Karpas-422 (cell line): ENCODE measurements around the gene SOX1. TPM values are rescaled to one million over a fixed set of nuclear protein-coding genes. Genes with fewer than 3 reads are reported as not detected.
A peak's percentile ranks its signal among the peaks of the same experiment; 100 is the strongest.

Source experiments
- DNase-seq: peaks from one replicate; pipeline ENCODE4 v3.0.0-alpha.2; 2015
- H2AFZ ChIP-seq: fragments of 200-600 bp; sonication (generic); 2 replicates; pipeline ENCODE4 v1.6.1; 2014; ENCODE audit warnings: antibody characterized with exemption, low read length, mixed read lengths
- H3K27ac ChIP-seq: fragments of 200-600 bp; sonication (generic); 2 replicates; pipeline ENCODE4 v1.5.1; 2014; ENCODE audit warnings: mild to moderate bottlenecking, low read length, moderate library complexity
- H3K27me3 ChIP-seq: fragments of 200-600 bp; sonication (generic); 2 replicates; pipeline ENCODE4 v1.6.1; 2014; ENCODE audit warnings: low read length, mixed read lengths
- H3K36me3 ChIP-seq: fragments of 200-600 bp; sonication (generic); 2 replicates; pipeline ENCODE4 v1.6.1; 2014; ENCODE audit warnings: low read length, mixed read lengths; ENCODE audit not compliant: insufficient read depth
- H3K4me1 ChIP-seq: fragments of 200-600 bp; sonication (generic); 2 replicates; pipeline ENCODE4 v1.6.1; 2014; ENCODE audit warnings: mild to moderate bottlenecking, low read length, mixed read lengths
- H3K4me2 ChIP-seq: fragments of 200-600 bp; sonication (generic); 2 replicates; pipeline ENCODE4 v1.6.1; 2014; ENCODE audit warnings: low read length, low read depth, mild to moderate bottlenecking; ENCODE audit not compliant: poor library complexity, severe bottlenecking
- H3K4me3 ChIP-seq: fragments of 200-600 bp; sonication (generic); 2 replicates; pipeline ENCODE4 v1.5.1; 2014; ENCODE audit warnings: mild to moderate bottlenecking, antibody characterized with exemption, low read length, mixed read lengths
- H3K79me2 ChIP-seq: fragments of 200-600 bp; sonication (generic); 2 replicates; pipeline ENCODE4 v1.6.1; 2014; ENCODE audit warnings: mild to moderate bottlenecking, low read length, mixed read lengths
- H3K9ac ChIP-seq: fragments of 200-600 bp; sonication (generic); 2 replicates; pipeline ENCODE4 v1.6.0; 2014; ENCODE audit warnings: low read length
- H3K9me2 ChIP-seq: fragments of 200-600 bp; sonication (generic), shearing (Covaris generic); replicated peaks from 2 replicates; pipeline ENCODE4 v1.6.0; 2014; ENCODE audit warnings: mild to moderate bottlenecking, low read length, moderate library complexity; ENCODE audit not compliant: insufficient read depth
- H3K9me3 ChIP-seq: fragments of 300-700, 200-600 bp; sonication (generic); 2 replicates; pipeline ENCODE4 v1.6.1; 2014; ENCODE audit warnings: low read length, mixed read lengths
- H4K20me1 ChIP-seq: fragments of 200-600 bp; sonication (generic); 2 replicates; pipeline ENCODE4 v1.6.1; 2014; ENCODE audit warnings: mild to moderate bottlenecking, antibody characterized with exemption, low read length, low read depth; ENCODE audit not compliant: insufficient read depth
- total RNA-seq: library from RNA; depleted of rRNA; stranded (reverse); fragments of >200 nt; shearing (Covaris generic); gene quantifications from 2 replicates; pipeline ENCODE4 v1.2.3, GENCODE V29; 2014; ENCODE audit warnings: low replicate concordance

SOX1 gene
- total RNA-seq, 1 experiment from 2014 or later: not detected

- H3K9ac ChIP-seq: no peak overlapping the region
Observed at GRCh38 chr13:112095354-112095753, 28.4 kb downstream of the SOX1 start.

GRCh38 chr13:112096959-112097358 is 30.0 kb downstream of the SOX1 start:
- no peaks in the 10 kb centered on the region for H3K36me3 ChIP-seq
- no peak overlapping the region for H3K9ac ChIP-seq
- no peaks in the 10 kb centered on the region for H3K9me3 ChIP-seq
- no peak overlapping the region for H3K4me2 ChIP-seq
- H2AFZ ChIP-seq: no peak overlapping the region
- H3K4me1 ChIP-seq: no peaks in the 10 kb centered on the region
- H3K79me2 ChIP-seq: no peaks in the 10 kb centered on the region
- H3K4me3 ChIP-seq: no peak overlapping the region
- H4K20me1 ChIP-seq: no peaks in the 10 kb centered on the region
- H3K9me2 ChIP-seq: no peaks in the 10 kb centered on the region
- H3K27ac ChIP-seq: no peak overlapping the region
- H3K27me3 ChIP-seq: no peaks in the 10 kb centered on the region
- no peak for DNase-seq

More at GRCh38 chr13:112095354-112095753, 28.4 kb downstream of the SOX1 start:
- H4K20me1 ChIP-seq: no peaks in the 10 kb centered on the region
- DNase-seq: no peak
- no peak overlapping the region for H2AFZ ChIP-seq
- no peaks in the 10 kb centered on the region for H3K4me1 ChIP-seq
- H3K9me3 ChIP-seq: no peaks in the 10 kb centered on the region
- no peak overlapping the region for H3K4me2 ChIP-seq
- H3K27me3 ChIP-seq: no peaks in the 10 kb centered on the region
- no peak overlapping the region for H3K27ac ChIP-seq
- no peak overlapping the region for H3K4me3 ChIP-seq
- H3K79me2 ChIP-seq: no peaks in the 10 kb centered on the region
- H3K9me2 ChIP-seq: no peaks in the 10 kb centered on the region
- no peaks in the 10 kb centered on the region for H3K36me3 ChIP-seq

GRCh38 chr13:112097770-112098169 is 30.8 kb downstream of the SOX1 start:
- Histone ChIP-seq H4K20me1 (no peaks in the 10 kb centered on the region), H3K36me3 (no peaks in the 10 kb centered on the region), H3K4me3 (no peak overlapping the region), H3K9me3 (no peaks in the 10 kb centered on the region), H3K27me3 (no peaks in the 10 kb centered on the region), H3K79me2 (no peaks in the 10 kb centered on the region), H3K4me1 (0 out of 2 replicates have a peak, but pooled peaks cover 3% of the 10 kb centered on the region), H2AFZ (no peak overlapping the region), H3K27ac (no peak overlapping the region), H3K9me2 (no peaks in the 10 kb centered on the region), H3K9ac (no peak overlapping the region), H3K4me2 (no peak overlapping the region)
- DNase-seq: no peak

GRCh38 chr13:112098699-112099098 is 31.8 kb downstream of the SOX1 start:
- H3K9ac ChIP-seq: no peak overlapping the region
- no peak overlapping the region for H3K27ac ChIP-seq
- H3K36me3 ChIP-seq: no peaks in the 10 kb centered on the region
- no peak overlapping the region for H3K4me2 ChIP-seq
- no peaks in the 10 kb centered on the region for H4K20me1 ChIP-seq
- no peaks in the 10 kb centered on the region for H3K9me2 ChIP-seq
- no peak overlapping the region for H3K4me3 ChIP-seq
- H3K4me1 ChIP-seq: 0 out of 2 replicates have a peak, but pooled peaks cover 3% of the 10 kb centered on the region
- no peaks in the 10 kb centered on the region for H3K9me3 ChIP-seq
- H3K27me3 ChIP-seq: no peaks in the 10 kb centered on the region
- no peak overlapping the region for H2AFZ ChIP-seq
- no peaks in the 10 kb centered on the region for H3K79me2 ChIP-seq
- no peak for DNase-seq

- Histone ChIP-seq H3K4me1 (0 out of 2 replicates have a peak, but pooled peaks cover 3% of the 10 kb centered on the region), H3K36me3 (no peaks in the 10 kb centered on the region), H3K9me3 (no peaks in the 10 kb centered on the region), H3K27me3 (no peaks in the 10 kb centered on the region), H3K4me2 (no peak overlapping the region), H3K79me2 (no peaks in the 10 kb centered on the region), H2AFZ (no peak overlapping the region), H3K9ac (no peak overlapping the region), H4K20me1 (no peaks in the 10 kb centered on the region), H3K27ac (no peak overlapping the region), H3K9me2 (no peaks in the 10 kb centered on the region), H3K4me3 (no peak overlapping the region)
- no peak for DNase-seq
Observed at GRCh38 chr13:112101360-112101930, 34.5 kb downstream of the SOX1 start.

GRCh38 chr13:112102243-112102642 is 35.3 kb downstream of the SOX1 start:
- Histone ChIP-seq H3K9me2 (no peaks in the 10 kb centered on the region), H3K36me3 (no peaks in the 10 kb centered on the region), H3K79me2 (no peaks in the 10 kb centered on the region), H3K4me3 (no peak overlapping the region), H2AFZ (no peak overlapping the region), H3K4me2 (no peak overlapping the region), H3K9ac (no peak overlapping the region), H4K20me1 (no peaks in the 10 kb centered on the region), H3K27ac (no peak overlapping the region), H3K9me3 (no peaks in the 10 kb centered on the region), H3K27me3 (no peaks in the 10 kb centered on the region), H3K4me1 (0 out of 2 replicates have a peak, but pooled peaks cover 3% of the 10 kb centered on the region)
- peak; percentile 47 for DNase-seq

- H3K36me3 ChIP-seq: no peaks in the 10 kb centered on the region
- no peak overlapping the region for H3K9ac ChIP-seq
- H3K4me3 ChIP-seq: no peak overlapping the region
- no peaks in the 10 kb centered on the region for H3K27me3 ChIP-seq
- no peaks in the 10 kb centered on the region for H3K9me3 ChIP-seq
- no peak overlapping the region for H2AFZ ChIP-seq
- no peak overlapping the region for H3K27ac ChIP-seq
- H3K4me2 ChIP-seq: no peak overlapping the region
- H3K9me2 ChIP-seq: no peaks in the 10 kb centered on the region
- H4K20me1 ChIP-seq: no peaks in the 10 kb centered on the region
- H3K4me1 ChIP-seq: 0 out of 2 replicates have a peak, but pooled peaks cover 3% of the 10 kb centered on the region
- DNase-seq: no peak
- no peaks in the 10 kb centered on the region for H3K79me2 ChIP-seq
Observed at GRCh38 chr13:112103260-112103838, 36.4 kb downstream of the SOX1 start.

- no peak overlapping the region for H2AFZ ChIP-seq
- H3K79me2 ChIP-seq: no peaks in the 10 kb centered on the region
- H3K9me3 ChIP-seq: no peaks in the 10 kb centered on the region
- no peak for DNase-seq
- H3K27me3 ChIP-seq: no peaks in the 10 kb centered on the region
- H3K27ac ChIP-seq: no peak overlapping the region
- H3K4me1 ChIP-seq: 0 out of 2 replicates have a peak, but pooled peaks cover 3% of the 10 kb centered on the region
- H3K4me3 ChIP-seq: no peak overlapping the region
- no peaks in the 10 kb centered on the region for H3K36me3 ChIP-seq
- H3K9ac ChIP-seq: no peak overlapping the region
- H3K4me2 ChIP-seq: no peak overlapping the region
- no peaks in the 10 kb centered on the region for H4K20me1 ChIP-seq
- H3K9me2 ChIP-seq: no peaks in the 10 kb centered on the region
Observed at GRCh38 chr13:112103961-112104880, 37.3 kb downstream of the SOX1 start.
